Measurements from ENCODE around the gene STPG3. TPM values are rescaled to one million over a fixed set of nuclear protein-coding genes. Genes with fewer than 3 reads are reported as not detected.

STPG3 gene
- total and polyA plus RNA-seq, 2 of the 13 experiments (the other 11 are each of a cell fraction or from before 2014, with no cell fraction given), result not detected

DNA sequence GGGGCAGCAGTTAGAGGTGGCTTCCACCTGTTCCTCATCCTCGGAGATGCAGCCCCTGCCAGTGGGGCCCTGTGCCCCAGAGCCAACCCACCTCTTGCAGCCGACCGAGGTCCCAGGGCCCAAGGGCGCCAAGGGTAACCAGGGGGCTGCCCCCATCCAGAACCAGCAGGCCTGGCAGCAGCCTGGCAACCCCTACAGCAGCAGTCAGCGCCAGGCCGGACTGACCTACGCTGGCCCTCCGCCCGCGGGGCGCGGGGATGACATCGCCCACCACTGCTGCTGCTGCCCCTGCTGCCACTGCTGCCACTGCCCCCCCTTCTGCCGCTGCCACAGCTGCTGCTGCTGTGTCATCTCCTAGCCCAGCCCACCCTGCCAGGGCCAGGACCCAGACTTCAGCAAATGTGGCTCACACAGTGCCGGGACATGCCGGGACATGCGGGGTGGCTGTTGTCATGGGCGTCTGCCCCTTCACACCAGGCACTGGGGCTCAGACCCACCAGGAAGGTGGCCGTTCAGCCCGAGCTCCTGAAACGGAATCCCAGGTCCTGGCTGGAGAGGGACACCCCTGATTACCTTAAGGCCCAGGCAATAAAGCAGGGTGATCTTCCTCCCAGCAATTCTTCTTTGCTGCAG is 25.3 kb upstream of the STPG3 start (continued):
- no peak for TF ChIP-seq ZBTB40 (IDR thresholded peaks at IDR 0.05)
- TF ChIP-seq ZBTB40 (CRISPR knock-in tag; IDR thresholded peaks at IDR 0.05), result 0 out of 2 replicates have a peak, but pooled peaks have one; percentile 14
- no peak for TF ChIP-seq HNF4G (IDR thresholded peaks at IDR 0.05; ENCODE audit: borderline replicate concordance, low read depth, low read length)
- TF ChIP-seq HNF4G (CRISPR knock-in tag; IDR thresholded peaks at IDR 0.05; ENCODE audit: borderline replicate concordance, low read depth), result no peak
- TF ChIP-seq MAZ (IDR thresholded peaks at IDR 0.05; ENCODE audit: borderline replicate concordance, low read depth, low read length), result no peak
- 0 out of 2 replicates have a peak, but pooled peaks have one; percentile 31 for TF ChIP-seq MAZ (CRISPR knock-in tag; IDR thresholded peaks at IDR 0.05; ENCODE audit: low read depth)
- TF ChIP-seq ZSCAN31 (CRISPR knock-in tag; IDR thresholded peaks at IDR 0.05; ENCODE audit: low read depth), result peak; percentile 39; the same call in 1 of the 2 replicates
- TF ChIP-seq ZFP36L1 (CRISPR knock-in tag; IDR thresholded peaks at IDR 0.05), result no peak
- no peak for TF ChIP-seq RXRB (CRISPR knock-in tag; IDR thresholded peaks at IDR 0.05; ENCODE audit: borderline replicate concordance)
- TF ChIP-seq ZNF451 (CRISPR knock-in tag; IDR thresholded peaks at IDR 0.05), result 0 out of 2 replicates have a peak, but pooled peaks have one; percentile 32
- no peak for TF ChIP-seq ZBTB38 (CRISPR knock-in tag; IDR thresholded peaks at IDR 0.05)
- no peak for TF ChIP-seq ZNF281 (CRISPR knock-in tag; IDR thresholded peaks at IDR 0.05; ENCODE audit: borderline replicate concordance)
- TF ChIP-seq HNRNPL (IDR thresholded peaks at IDR 0.05; ENCODE audit: low read depth, low read length), result 0 out of 2 replicates have a peak, but pooled peaks have one; percentile 43
- TF ChIP-seq HES4 (CRISPR knock-in tag; IDR thresholded peaks at IDR 0.05; ENCODE audit: borderline replicate concordance), result no peak
- TF ChIP-seq STAT5B (CRISPR knock-in tag; IDR thresholded peaks at IDR 0.05), result no peak
- TF ChIP-seq IKZF1 (IDR thresholded peaks at IDR 0.05), result no peak
- TF ChIP-seq ZNF670 (CRISPR knock-in tag; IDR thresholded peaks at IDR 0.05; ENCODE audit: borderline replicate concordance), result no peak
- no peak for TF ChIP-seq ARID2 (CRISPR knock-in tag; IDR thresholded peaks at IDR 0.05; ENCODE audit: borderline replicate concordance)

Data from HepG2 (cell line).